Fibroblast of lung (primary cell): ENCODE results near the gene HSPBP1. TPM values are rescaled to one million over a fixed set of nuclear protein-coding genes. Genes with fewer than 3 reads are reported as not detected.

ENCODE experiments used
- DNase-seq, 2 donors: peaks; one replicate each; pipeline versions ENCODE4 v3.0.0 to v3.0.0-alpha.2; 2010; ENCODE audit warnings: low read depth in 2 of 2
- H2AFZ ChIP-seq: 2 replicates; pipeline ENCODE4 v1.5.1; 2012; ENCODE audit warnings: low read length, control low read depth, inconsistent platforms
- H3K27ac ChIP-seq: 2 replicates; pipeline ENCODE4 v1.5.1; 2011; ENCODE audit warnings: low read length, control low read depth; ENCODE audit not compliant: insufficient read depth
- H3K27me3 ChIP-seq: 2 replicates; pipeline ENCODE4 v1.5.1; 2011; ENCODE audit warnings: mild to moderate bottlenecking, low read length; ENCODE audit not compliant: control insufficient read depth, insufficient read depth
- H3K36me3 ChIP-seq: 2 replicates; pipeline ENCODE4 v1.5.1; 2011; ENCODE audit warnings: low read length; ENCODE audit not compliant: control insufficient read depth, insufficient read depth
- H3K4me1 ChIP-seq: 2 replicates; pipeline ENCODE4 v1.5.1; 2011; ENCODE audit warnings: low read length; ENCODE audit not compliant: control insufficient read depth, insufficient read depth; ENCODE audit errors: extremely low read depth
- H3K4me2 ChIP-seq: 2 replicates; pipeline ENCODE4 v1.5.1; 2011; ENCODE audit warnings: low read length, control low read depth; ENCODE audit not compliant: insufficient read depth; ENCODE audit errors: extremely low read depth
- H3K4me3 ChIP-seq, 4 experiments: fragments of 200-600 bp in 1 of 4; sonication (generic) in 1 of 4; replicated peaks in 1 of 4; 2 replicates each; pipeline ENCODE4 v1.5.1; 2011 to 2016; ENCODE audit warnings: low read length in 4 of 4, low read depth in 3 of 4, mild to moderate bottlenecking in 3 of 4, control low read depth in 2 of 4, inconsistent platforms in 1 of 4, mixed read lengths in 1 of 4; ENCODE audit not compliant: insufficient read depth in 1 of 4; ENCODE audit errors: control extremely low read depth in 1 of 4
- H3K79me2 ChIP-seq: 2 replicates; pipeline ENCODE4 v1.5.1; 2012; ENCODE audit warnings: mild to moderate bottlenecking, low read length, inconsistent platforms; ENCODE audit not compliant: control insufficient read depth, insufficient read depth
- H3K9ac ChIP-seq: 2 replicates; pipeline ENCODE4 v1.5.1; 2011; ENCODE audit warnings: mild to moderate bottlenecking, low read length, control low read depth; ENCODE audit not compliant: insufficient read depth
- H3K9me3 ChIP-seq: 2 replicates; pipeline ENCODE4 v1.5.1; 2012; ENCODE audit warnings: low read depth, low read length; ENCODE audit not compliant: control insufficient read depth, insufficient read depth
- H4K20me1 ChIP-seq: 2 replicates; pipeline ENCODE4 v1.5.1; 2011; ENCODE audit warnings: low read length; ENCODE audit not compliant: control insufficient read depth, insufficient read depth; ENCODE audit errors: extremely low read depth
- CTCF ChIP-seq, 2 donors: IDR thresholded peaks in 1 of 2; conservative IDR thresholded peaks in 1 of 2; 1 replicate in 1 of 2; 2 replicates in 1 of 2; pipeline ENCODE4 v1.5.1; 2011 to 2012; ENCODE audit warnings: low read length in 2 of 2, control low read depth in 1 of 2, inconsistent platforms in 1 of 2, low read depth in 1 of 2, mild to moderate bottlenecking in 1 of 2
- EZH2 ChIP-seq: IDR thresholded peaks from 2 replicates; pipeline ENCODE4 v1.5.1; 2012; ENCODE audit warnings: low read length, control low read depth, mild to moderate bottlenecking; ENCODE audit errors: missing control alignments
- polyA plus RNA-seq, 2 donors: library from polyadenylated mRNA; depleted of rRNA in 1 of 2; stranded (reverse) in 1 of 2; unstranded in 1 of 2; fragments of >200 nt; gene quantifications; 2 replicates each; pipeline ENCODE4 v1.2.1, GENCODE V29; 2011 to 2012; ENCODE audit warnings: missing spikeins in 1 of 2
- total RNA-seq: library from RNA; depleted of rRNA; stranded (reverse); fragments of >200 nt; gene quantifications from 2 replicates; pipeline ENCODE4 v1.2.1, GENCODE V29; 2014

Gene HSPBP1
- total and polyA plus RNA-seq, 2 donors (not counting 1 experiment from before 2014, with no cell fraction given) = 12.5 to 21.5 TPM

GRCh38 chr19:55241935-55242464 lies 37.9 kb downstream of the HSPBP1 start:
- no peaks in the 10 kb centered on the region for H4K20me1 ChIP-seq
- TF ChIP-seq EZH2 (no peak), CTCF (conservative IDR thresholded peaks at IDR 0.05 in 1 of 2, IDR thresholded peaks at IDR 0.05 in 1 of 2; ENCODE audit: low read depth in 1 of 2, low read length in 2 of 2) (no peak)
- H3K9me3 ChIP-seq = no peaks in the 10 kb centered on the region
- H3K36me3 ChIP-seq = peaks cover 41% of the 10 kb centered on the region
- peaks cover 5% of the 10 kb centered on the region for H3K79me2 ChIP-seq
- no peak overlapping the region for H3K9ac ChIP-seq
- H3K4me3 ChIP-seq = no peak overlapping the region
- H3K4me2 ChIP-seq = no peak overlapping the region
- H3K27me3 ChIP-seq = no peaks in the 10 kb centered on the region
- no peak overlapping the region for H3K27ac ChIP-seq
- no peak overlapping the region for H2AFZ ChIP-seq
- DNase-seq = no peak
- no peaks in the 10 kb centered on the region for H3K4me1 ChIP-seq

GRCh38 chr19:55241143-55241934 lies 38.6 kb downstream of the HSPBP1 start:
- H3K36me3 ChIP-seq = peaks cover 41% of the 10 kb centered on the region

GRCh38 chr19:55240713-55241020 lies 39.2 kb downstream of the HSPBP1 start:
- no peaks in the 10 kb centered on the region for H3K4me1 ChIP-seq
- no peak overlapping the region for H3K9ac ChIP-seq
- H3K9me3 ChIP-seq = no peaks in the 10 kb centered on the region
- TF ChIP-seq CTCF (conservative IDR thresholded peaks at IDR 0.05 in 1 of 2, IDR thresholded peaks at IDR 0.05 in 1 of 2; ENCODE audit: low read depth in 1 of 2, low read length in 2 of 2) (no peak), EZH2 (no peak)
- DNase-seq = no peak
- no peaks in the 10 kb centered on the region for H3K27me3 ChIP-seq
- no peak overlapping the region for H3K27ac ChIP-seq
- H4K20me1 ChIP-seq = no peaks in the 10 kb centered on the region
- peaks cover 39% of the 10 kb centered on the region for H3K36me3 ChIP-seq
- no peak overlapping the region for H3K4me2 ChIP-seq
- no peak overlapping the region for H3K4me3 ChIP-seq
- H2AFZ ChIP-seq = no peak overlapping the region
- H3K79me2 ChIP-seq = no peaks in the 10 kb centered on the region

More at GRCh38 chr19:55241143-55241934, 38.6 kb downstream of the HSPBP1 start:
- Histone ChIP-seq H2AFZ (no peak overlapping the region), H3K4me3 (no peak overlapping the region), H3K4me1 (no peaks in the 10 kb centered on the region), H4K20me1 (no peaks in the 10 kb centered on the region), H3K9ac (no peak overlapping the region), H3K27ac (no peak overlapping the region), H3K9me3 (no peaks in the 10 kb centered on the region), H3K4me2 (no peak overlapping the region), H3K79me2 (no peaks in the 10 kb centered on the region), H3K27me3 (no peaks in the 10 kb centered on the region)
- DNase-seq = no peak
- TF ChIP-seq EZH2 (no peak), CTCF (conservative IDR thresholded peaks at IDR 0.05 in 1 of 2, IDR thresholded peaks at IDR 0.05 in 1 of 2; ENCODE audit: low read depth in 1 of 2, low read length in 2 of 2) (no peak)
